Retina (tissue), 1 donor: ENCODE results near the gene WNT4.

Source experiments
- DNase-seq: peaks from one replicate; pipeline ENCODE4 v3.0.0-alpha.2; 2016

WNT4 gene

GRCh38 chr1:22143065-22144033 lies at the start of gene WNT4:
Gene WNT4 (minus strand): TSS chr1:22143097. CDS start chr1:22142922, 175 bp downstream.
- DNase-seq, result no peak

- no peak for DNase-seq
These were observed 47.8 kb upstream of the WNT4 start for GRCh38 chr1:22190731-22191130.

GRCh38 chr1:22190251-22190650 lies 47.4 kb upstream of the WNT4 start:
- DNase-seq, result no peak

GRCh38 chr1:22189619-22190018 lies 46.7 kb upstream of the WNT4 start:
- DNase-seq, result no peak

- no peak for DNase-seq
These were observed 46.0 kb upstream of the WNT4 start for GRCh38 chr1:22188914-22189313.

- no peak for DNase-seq
These were observed 45.5 kb upstream of the WNT4 start for GRCh38 chr1:22188436-22188835.

- DNase-seq, result no peak
These were observed 43.4 kb upstream of the WNT4 start for GRCh38 chr1:22186311-22186710.

- peak; percentile 34 for DNase-seq
These were observed 42.2 kb upstream of the WNT4 start for GRCh38 chr1:22184892-22185612.

- no peak for DNase-seq
These were observed 41.6 kb upstream of the WNT4 start for GRCh38 chr1:22184454-22184853.

- no peak for DNase-seq
These were observed 39.8 kb upstream of the WNT4 start for GRCh38 chr1:22182715-22183114.

GRCh38 chr1:22179197-22179803 lies 36.4 kb upstream of the WNT4 start:
- DNase-seq, result no peak

GRCh38 chr1:22177354-22178003 lies 34.6 kb upstream of the WNT4 start:
- no peak for DNase-seq

GRCh38 chr1:22176258-22176657 lies 33.4 kb upstream of the WNT4 start:
- no peak for DNase-seq

GRCh38 chr1:22174446-22175220 lies 31.7 kb upstream of the WNT4 start:
- DNase-seq, result no peak

- no peak for DNase-seq
These were observed 29.2 kb upstream of the WNT4 start for GRCh38 chr1:22171951-22172715.

GRCh38 chr1:22169816-22170215 lies 26.9 kb upstream of the WNT4 start:
- no peak for DNase-seq

- DNase-seq, result no peak
These were observed 25.6 kb upstream of the WNT4 start for GRCh38 chr1:22168412-22168973.

- no peak for DNase-seq
These were observed 23.5 kb upstream of the WNT4 start for GRCh38 chr1:22166439-22166838.

GRCh38 chr1:22164841-22165808 lies 22.2 kb upstream of the WNT4 start:
- DNase-seq, result no peak

- no peak for DNase-seq
These were observed 20.7 kb upstream of the WNT4 start for GRCh38 chr1:22163564-22163963.
